ENCODE data around the gene DIS3L2. TPM values are rescaled to one million over a fixed set of nuclear protein-coding genes. Genes with fewer than 3 reads are reported as not detected.
"Not testable (repeated sequence)": the region's sequence is repeated elsewhere in the genome, so short reads cannot be mapped to it uniquely, and the experiment has no call there.

DIS3L2 gene
- total RNA-seq, 1 donor from 2014 or later: 11.8 TPM

DNA sequence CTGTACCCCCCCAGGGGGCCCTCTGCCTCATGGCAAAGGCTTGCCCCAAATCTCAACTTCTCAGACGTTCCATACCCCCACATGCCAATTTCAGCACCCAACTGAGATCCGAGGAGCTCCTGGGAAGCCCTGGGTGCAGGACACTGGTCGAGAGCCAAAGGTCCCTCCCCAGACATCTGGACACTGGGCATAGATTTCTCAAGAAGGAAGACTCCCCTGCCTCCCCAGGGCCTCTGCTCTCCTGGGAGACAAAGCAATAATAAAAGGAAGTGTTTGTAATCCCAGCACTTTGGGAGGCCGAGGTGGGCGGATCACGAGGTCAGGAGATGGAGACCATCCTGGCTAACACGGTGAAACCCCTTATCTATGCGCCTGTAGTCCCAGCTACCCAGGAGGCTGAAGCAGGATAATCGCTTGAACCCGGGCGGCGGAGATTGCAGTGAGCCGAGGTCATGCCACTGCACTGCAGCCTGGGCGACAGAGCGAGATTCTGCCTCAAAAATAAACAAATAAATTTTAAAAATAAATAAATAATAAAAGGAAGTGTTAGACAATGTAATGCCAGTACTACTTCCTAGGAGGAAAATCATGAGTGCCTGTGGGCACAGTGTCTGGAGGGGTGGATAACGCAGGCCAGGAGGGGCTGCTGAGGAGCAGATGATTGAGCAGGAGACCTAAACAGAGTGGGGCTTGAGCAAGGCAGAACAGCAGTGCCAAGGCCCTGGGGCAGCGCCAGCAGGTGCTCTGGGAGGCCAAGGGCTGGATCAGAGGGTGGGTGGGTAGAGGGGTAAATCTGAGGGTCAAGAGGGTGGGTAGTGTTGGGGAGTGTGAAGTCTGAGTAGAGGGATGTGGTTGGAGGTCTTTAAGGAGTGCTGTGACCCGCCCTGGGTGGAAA lies 421.1 kb downstream of the DIS3L2 start:
- DNase-seq (ENCODE audit: low read depth): no peak
- Histone ChIP-seq H3K36me3 (ENCODE audit: control insufficient read depth, insufficient read depth, low read length) (no peaks in the 10 kb centered on the region), H3K27me3 (ENCODE audit: control insufficient read depth, insufficient read depth, low read length) (peaks cover 28% of the 10 kb centered on the region), H3K4me3 (ENCODE audit: low read depth, low read length) (no peak overlapping the region)
- FAIRE-seq: no peak
- TF ChIP-seq, protein P1, sequence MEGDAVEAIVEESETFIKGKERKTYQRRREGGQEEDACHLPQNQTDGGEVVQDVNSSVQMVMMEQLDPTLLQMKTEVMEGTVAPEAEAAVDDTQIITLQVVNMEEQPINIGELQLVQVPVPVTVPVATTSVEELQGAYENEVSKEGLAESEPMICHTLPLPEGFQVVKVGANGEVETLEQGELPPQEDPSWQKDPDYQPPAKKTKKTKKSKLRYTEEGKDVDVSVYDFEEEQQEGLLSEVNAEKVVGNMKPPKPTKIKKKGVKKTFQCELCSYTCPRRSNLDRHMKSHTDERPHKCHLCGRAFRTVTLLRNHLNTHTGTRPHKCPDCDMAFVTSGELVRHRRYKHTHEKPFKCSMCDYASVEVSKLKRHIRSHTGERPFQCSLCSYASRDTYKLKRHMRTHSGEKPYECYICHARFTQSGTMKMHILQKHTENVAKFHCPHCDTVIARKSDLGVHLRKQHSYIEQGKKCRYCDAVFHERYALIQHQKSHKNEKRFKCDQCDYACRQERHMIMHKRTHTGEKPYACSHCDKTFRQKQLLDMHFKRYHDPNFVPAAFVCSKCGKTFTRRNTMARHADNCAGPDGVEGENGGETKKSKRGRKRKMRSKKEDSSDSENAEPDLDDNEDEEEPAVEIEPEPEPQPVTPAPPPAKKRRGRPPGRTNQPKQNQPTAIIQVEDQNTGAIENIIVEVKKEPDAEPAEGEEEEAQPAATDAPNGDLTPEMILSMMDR (IDR thresholded peaks at IDR 0.05; ENCODE audit: insufficient read depth, low read length, severe bottlenecking): no peak

DNA sequence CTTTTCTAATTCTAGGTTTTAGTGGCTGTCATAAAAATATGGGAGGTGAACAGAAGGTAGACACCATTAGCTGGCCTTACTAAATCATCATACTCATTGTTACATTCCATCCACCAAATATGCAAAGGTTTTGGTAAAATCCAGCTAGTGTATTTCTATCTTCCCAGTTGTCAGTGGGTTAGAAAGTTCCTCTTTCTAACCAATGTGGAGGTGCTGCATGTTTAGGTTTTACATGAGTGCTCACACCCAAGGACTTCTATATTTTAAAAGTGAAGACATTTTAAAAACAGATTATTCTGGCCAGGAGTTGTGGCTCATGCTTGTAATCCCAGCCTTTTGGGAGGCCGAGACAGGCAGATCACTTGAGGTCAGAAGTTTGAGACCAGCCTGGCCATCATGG lies 423.0 kb downstream of the DIS3L2 start:
- TF ChIP-seq, protein P1 (IDR thresholded peaks at IDR 0.05; ENCODE audit: insufficient read depth, low read length, severe bottlenecking): no peak
- Histone ChIP-seq H3K36me3 (ENCODE audit: control insufficient read depth, insufficient read depth, low read length) (no peaks in the 10 kb centered on the region), H3K27me3 (ENCODE audit: control insufficient read depth, insufficient read depth, low read length) (peaks cover 42% of the 10 kb centered on the region), H3K4me3 (ENCODE audit: low read depth, low read length) (no peak overlapping the region)
- DNase-seq (ENCODE audit: low read depth) (no peak), FAIRE-seq (no peak)

DNA sequence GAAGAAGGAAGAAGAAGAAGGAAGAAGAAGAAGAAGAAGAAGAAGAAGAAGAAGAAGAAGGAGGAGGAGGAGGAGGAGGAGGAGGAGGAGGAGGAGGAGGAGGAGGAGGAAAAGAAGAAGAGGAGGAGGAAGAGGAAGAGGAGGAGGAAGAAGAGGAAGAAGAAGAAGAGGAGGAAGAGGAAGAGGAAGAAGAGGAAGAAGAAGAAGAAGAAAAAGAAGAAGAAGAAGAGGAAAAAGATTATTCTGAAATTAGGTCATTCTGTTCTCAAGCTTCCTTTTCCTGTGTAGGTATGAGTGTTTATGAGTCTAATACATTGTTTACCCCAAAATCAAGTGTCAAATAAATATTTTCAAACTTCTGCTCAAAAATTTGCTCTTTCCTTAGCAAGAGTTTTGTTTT lies 423.5 kb downstream of the DIS3L2 start:
- H3K4me3 ChIP-seq (ENCODE audit: low read depth, low read length); DNase-seq (ENCODE audit: low read depth); H3K36me3 ChIP-seq (ENCODE audit: control insufficient read depth, insufficient read depth, low read length); FAIRE-seq: not testable (repeated sequence)
- H3K27me3 ChIP-seq (ENCODE audit: control insufficient read depth, insufficient read depth, low read length): peaks cover 42% of the 10 kb centered on the region

DNA sequence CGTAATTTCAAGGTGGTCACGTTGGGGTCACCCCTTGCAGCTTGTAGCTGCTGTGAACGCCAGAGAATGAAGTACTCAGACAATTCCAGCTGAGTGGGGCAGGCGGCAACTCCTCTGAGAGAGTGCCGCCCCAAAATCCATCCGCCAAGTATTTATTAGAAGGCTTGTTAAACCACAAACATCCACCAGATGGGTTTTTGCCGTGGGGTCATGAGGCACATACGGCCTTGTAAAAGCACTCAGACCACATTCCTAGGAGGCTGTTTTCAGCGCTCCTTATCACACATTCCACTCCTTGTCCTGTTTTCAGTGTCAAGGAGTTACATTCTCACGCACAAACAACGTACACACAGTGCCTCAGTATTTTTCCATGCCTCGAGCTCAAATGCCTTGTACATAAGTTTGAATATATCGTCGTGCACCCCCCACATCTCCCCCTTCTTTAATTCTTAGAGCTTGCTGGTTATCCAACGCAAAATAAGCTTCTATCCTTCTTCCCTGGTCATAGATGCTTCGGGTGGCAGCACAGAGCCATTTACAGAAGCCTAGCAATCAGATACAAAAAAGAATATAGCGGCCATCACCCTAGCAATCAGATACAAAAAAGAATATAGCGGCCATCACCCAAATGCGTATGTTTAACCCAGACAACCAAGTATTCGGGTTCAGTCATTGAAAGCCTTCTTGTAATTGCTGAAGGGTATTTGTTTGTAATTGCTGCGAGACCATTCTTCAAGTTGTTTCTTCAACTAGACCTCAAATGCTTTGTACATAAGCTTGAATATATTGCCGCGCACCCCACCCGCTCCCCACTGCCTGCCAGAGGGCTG lies 424.4 kb downstream of the DIS3L2 start:
- TF ChIP-seq, protein P1 (IDR thresholded peaks at IDR 0.05; ENCODE audit: insufficient read depth, low read length, severe bottlenecking): no peak
- Histone ChIP-seq H3K4me3 (ENCODE audit: low read depth, low read length) (no peak overlapping the region), H3K36me3 (ENCODE audit: control insufficient read depth, insufficient read depth, low read length) (no peaks in the 10 kb centered on the region), H3K27me3 (ENCODE audit: control insufficient read depth, insufficient read depth, low read length) (peaks cover 47% of the 10 kb centered on the region)
- FAIRE-seq: no peak
- DNase-seq (ENCODE audit: low read depth): no peak

DNA sequence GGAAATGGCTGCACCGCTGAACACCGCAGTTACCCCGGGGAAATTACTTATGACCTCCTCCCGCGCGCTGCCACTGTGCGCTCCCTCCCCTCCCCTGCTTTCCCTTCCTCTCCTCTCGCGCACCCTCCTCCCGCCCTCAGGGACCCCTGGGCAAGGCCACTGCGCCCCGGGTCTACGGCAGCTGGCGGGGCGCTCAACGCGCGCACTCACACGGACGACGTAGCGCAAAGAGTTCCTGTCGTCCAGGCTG lies 424.9 kb downstream of the DIS3L2 start:
- no peak for FAIRE-seq
- H3K4me3 ChIP-seq (ENCODE audit: low read depth, low read length): no peak overlapping the region
- no peak for DNase-seq (ENCODE audit: low read depth)
- no peaks in the 10 kb centered on the region for H3K36me3 ChIP-seq (ENCODE audit: control insufficient read depth, insufficient read depth, low read length)
- H3K27me3 ChIP-seq (ENCODE audit: control insufficient read depth, insufficient read depth, low read length): peaks cover 47% of the 10 kb centered on the region
- TF ChIP-seq, protein P1 (IDR thresholded peaks at IDR 0.05; ENCODE audit: insufficient read depth, low read length, severe bottlenecking): no peak

Other genes starting within 250 kb of the DIS3L2 start
- 7.6 and 8.7 TPM in 2 replicates for gene PDE6D, start 180.4 kb upstream of the DIS3L2 start, total RNA-seq
- gene COPS7B, start 175.3 kb upstream of the DIS3L2 start, total RNA-seq: 12.6 and 13.4 TPM in 2 replicates
- gene NPPC, start 35.3 kb upstream of the DIS3L2 start, total RNA-seq: not detected in 2 replicates

Data from bronchial epithelial cell (primary cell).